GM12878 (cell line): ENCODE results near the gene WWC2. TPM values are rescaled to one million over a fixed set of nuclear protein-coding genes. Genes with fewer than 3 reads are reported as not detected.

Source experiments
- ATAC-seq: fragments of 200-7000 bp; cut with Tn5 transposase; 3 replicates; pipeline ENCODE4 v1.9.1; 2020; ENCODE audit warnings: mild to moderate bottlenecking, moderate library complexity
- BruUV-seq: library from RNA; stranded (reverse); fragments of 400-500 nt; replicated peaks from 2 replicates; lab custom pipeline; 2021; lab: Mats Ljungman, UMichigan
- CTCF ChIA-PET: fragments of 300-600 bp; sonication (Branson Sonifier 250); formaldehyde crosslinking; extraction: SDS; loops from one replicate; lab custom pipeline; 2021; ENCODE audit warnings: inconsistent platforms; lab: Yijun Ruan, JAX
- POLR2A ChIA-PET: fragments of 350-600 bp; formaldehyde crosslinking; extraction: SDS; loops from one replicate; lab custom pipeline; 2021; ENCODE audit warnings: inconsistent platforms; lab: Charles Lee
- RAD21 ChIA-PET: fragments of 300-600 bp; sonication (Branson Sonifier 250); formaldehyde crosslinking; loops from one replicate; lab custom pipeline; 2023; ENCODE audit warnings: antibody characterized with exemption; ENCODE audit not compliant: unreplicated experiment; lab: Charles Lee
- SMC1A ChIA-PET: fragments of 300-600 bp; sonication (Branson Sonifier 250); formaldehyde crosslinking; loops from one replicate; lab custom pipeline; 2023; ENCODE audit not compliant: unreplicated experiment, uncharacterized antibody; lab: Charles Lee
- DNase-seq: peaks from one replicate; pipeline ENCODE4 v3.0.0-alpha.2; 2011; ENCODE audit warnings: low read depth, low spot score
- FAIRE-seq: peaks from 3 replicates; lab custom pipeline; 2011; peaks lifted over from hg19 to GRCh38; lab: Jason Lieb, UNC
- H2AFZ ChIP-seq: 2 replicates; pipeline ENCODE4 v1.6.0; 2011; ENCODE audit warnings: low read depth, low read length, control low read depth; ENCODE audit not compliant: control insufficient read depth
- H3K27ac ChIP-seq: 2 replicates; pipeline ENCODE4 v1.5.1; 2011; ENCODE audit warnings: control low read depth; ENCODE audit not compliant: control insufficient read depth, insufficient read depth
- H3K27me3 ChIP-seq, 2 experiments: replicated peaks in 1 of 2; 2 replicates each; pipeline versions ENCODE4 v1.6.0 to v1.6.1; 2011; ENCODE audit warnings: low read length in 1 of 2; ENCODE audit not compliant: control insufficient read depth in 2 of 2, insufficient read depth in 2 of 2
- H3K36me3 ChIP-seq, 2 experiments: 2 replicates each; pipeline ENCODE4 v1.5.1; 2011; ENCODE audit warnings: low read length in 1 of 2; ENCODE audit not compliant: control insufficient read depth in 2 of 2, insufficient read depth in 2 of 2
- H3K4me1 ChIP-seq: 2 replicates; pipeline ENCODE4 v1.6.1; 2011; ENCODE audit warnings: mild to moderate bottlenecking, low read length, moderate library complexity, mixed read lengths; ENCODE audit not compliant: control insufficient read depth, insufficient read depth
- H3K4me2 ChIP-seq: 2 replicates; pipeline ENCODE4 v1.6.0; 2011; ENCODE audit warnings: control low read depth; ENCODE audit not compliant: control insufficient read depth, insufficient read depth
- H3K4me3 ChIP-seq: fragments of 200-600 bp; sonication (generic); 2 replicates; pipeline ENCODE4 v1.5.1; 2016
- H3K79me2 ChIP-seq: 2 replicates; pipeline ENCODE4 v1.6.0; 2011; ENCODE audit warnings: low read length; ENCODE audit not compliant: control insufficient read depth, insufficient read depth
- H3K9ac ChIP-seq: 2 replicates; pipeline ENCODE4 v1.8.0; 2011; ENCODE audit warnings: low read length, control low read depth, mixed read lengths; ENCODE audit not compliant: control insufficient read depth, insufficient read depth
- H3K9me3 ChIP-seq: replicated peaks from 3 replicates; pipeline ENCODE4 v1.5.1; 2011; ENCODE audit warnings: mild to moderate bottlenecking, low read length; ENCODE audit not compliant: control insufficient read depth, insufficient read depth
- H4K20me1 ChIP-seq: 2 replicates; pipeline ENCODE4 v1.6.0; 2011; ENCODE audit not compliant: control insufficient read depth, insufficient read depth
- ATF7 ChIP-seq: fragments of 450-650 bp; IDR thresholded peaks from 2 replicates; pipeline ENCODE4 v1.6.1; 2016; ENCODE audit warnings: low read depth, mild to moderate bottlenecking
- BRCA1 ChIP-seq: IDR thresholded peaks from 2 replicates; pipeline ENCODE4 v1.6.1; 2011; ENCODE audit warnings: low read depth, low read length, improper control_type of control experiment
- CBX5 ChIP-seq: sonication (generic); IDR thresholded peaks from 2 replicates; pipeline ENCODE4 v1.6.1; 2016; ENCODE audit warnings: low read depth, moderate library complexity, mild to moderate bottlenecking, inconsistent platforms
- CTCF ChIP-seq, 3 experiments: IDR thresholded peaks in 2 of 3; conservative IDR thresholded peaks in 1 of 3; 2 replicates each; pipeline ENCODE4 v1.5.1; 2011; ENCODE audit warnings: low read depth in 3 of 3, low read length in 3 of 3, mild to moderate bottlenecking in 3 of 3, control low read depth in 2 of 3, moderate library complexity in 2 of 3, inconsistent platforms in 1 of 3, mixed read lengths in 1 of 3; ENCODE audit not compliant: control insufficient read depth in 2 of 3, insufficient read depth in 1 of 3; ENCODE audit errors: extremely low read depth in 1 of 3
- FOXM1 ChIP-seq: IDR thresholded peaks from 2 replicates; pipeline ENCODE4 v1.6.1; 2012; ENCODE audit warnings: low read depth, mild to moderate bottlenecking, inconsistent platforms, low read length, moderate library complexity
- POLR2AphosphoS2 ChIP-seq: IDR thresholded peaks from 2 replicates; pipeline ENCODE4 v1.6.1; 2011; ENCODE audit warnings: low read depth, mild to moderate bottlenecking, low read length, improper control_type of control experiment, moderate library complexity
- RBBP5 ChIP-seq: fragments of 200-600 bp; sonication (generic); conservative IDR thresholded peaks from 2 replicates; pipeline ENCODE4 v1.6.1; 2016
- RELA ChIP-seq: fragments of 450-650 bp; IDR thresholded peaks from 2 replicates; pipeline ENCODE4 v1.8.0; 2014; ENCODE audit warnings: borderline replicate concordance; ENCODE audit not compliant: partially characterized antibody
- SUPT20H ChIP-seq: IDR thresholded peaks from 2 replicates; pipeline ENCODE4 v1.6.1; 2011; ENCODE audit warnings: low read depth, mild to moderate bottlenecking, low read length, moderate library complexity, borderline replicate concordance; ENCODE audit not compliant: control insufficient read depth
- WRNIP1 ChIP-seq: IDR thresholded peaks from 2 replicates; pipeline ENCODE4 v1.6.1; 2011; ENCODE audit warnings: low read depth, low read length, improper control_type of control experiment, borderline replicate concordance
- ZBTB33 ChIP-seq: fragments of 450-650 bp; IDR thresholded peaks from 2 replicates; pipeline ENCODE4 v1.6.1; 2017; ENCODE audit warnings: mild to moderate bottlenecking
- ZNF207 ChIP-seq: fragments of 450-650 bp; IDR thresholded peaks from 2 replicates; pipeline ENCODE4 v1.6.1; 2014; ENCODE audit warnings: antibody characterized with exemption, mild to moderate bottlenecking, borderline replicate concordance
- ZNF592 ChIP-seq: fragments of 450-650 bp; IDR thresholded peaks from 2 replicates; pipeline ENCODE4 v1.6.1; 2017; ENCODE audit warnings: mild to moderate bottlenecking, moderate library complexity
- WGBS: methylation state at CpG from one replicate; pipeline ENCODE4 v1.1.6; 2016; ENCODE audit warnings: low lambda C conversion rate; ENCODE audit not compliant: insufficient replicate concordance, insufficient coverage; ENCODE audit errors: missing lambda C conversion rate; 5-methylcytosine and 5-hydroxymethylcytosine counted together
- in situ Hi-C: fragments of 300-500 bp; cut with MboI; formaldehyde crosslinking; loops from 9 replicates; pipeline ENCODE4 v1.14.3; 2018; ENCODE audit warnings: mixed read lengths
- intact Hi-C: fragments of 100-400 bp; cut with micrococcal nuclease; formaldehyde crosslinking; loops from one replicate; pipeline ENCODE4 v1.14.2; 2022; ENCODE audit not compliant: unreplicated experiment
- polyA plus RNA-seq, 11 experiments: library from polyadenylated mRNA; depleted of rRNA in 4 of 11; unstranded in 6 of 11; stranded (reverse) in 5 of 11; fragments of >200 nt; fragmentation: Nextera tagmentation in 4 of 11; fragmentation: Illumina TruSeq in 1 of 11; extraction: Ambion mirVana in 4 of 11; extraction: Trizol in 1 of 11; gene quantifications; 1 replicate in 1 of 11; 2 replicates in 10 of 11; pipeline versions ENCODE4 v1.2.1 to v1.2.3, GENCODE V29; 2011 to 2016; ENCODE audit warnings: inconsistent platforms in 2 of 11, missing spikeins in 2 of 11, low read depth in 1 of 11
- total RNA-seq, 4 experiments: library from RNA; depleted of rRNA in 3 of 4; stranded (reverse); fragments of >200 nt in 3 of 4; fragmentation: Illumina TruSeq in 1 of 4; extraction: Trizol in 1 of 4; gene quantifications; 2 replicates each; pipeline versions ENCODE4 v1.2.1 to v1.2.3, GENCODE V29; 2013 to 2021
- TF ChIP-seq, protein P1 (sequence below): fragments of 450-650 bp; IDR thresholded peaks from 2 replicates; pipeline ENCODE4 v1.6.1; 2016; ENCODE audit warnings: mild to moderate bottlenecking

Gene WWC2
- total and polyA plus RNA-seq, 10 of the 15 experiments (the other 5 are each of a cell fraction or from before 2014, with no cell fraction given) = 0.02 to 0.72 (median 0.06) TPM; not detected in 3

DNA sequence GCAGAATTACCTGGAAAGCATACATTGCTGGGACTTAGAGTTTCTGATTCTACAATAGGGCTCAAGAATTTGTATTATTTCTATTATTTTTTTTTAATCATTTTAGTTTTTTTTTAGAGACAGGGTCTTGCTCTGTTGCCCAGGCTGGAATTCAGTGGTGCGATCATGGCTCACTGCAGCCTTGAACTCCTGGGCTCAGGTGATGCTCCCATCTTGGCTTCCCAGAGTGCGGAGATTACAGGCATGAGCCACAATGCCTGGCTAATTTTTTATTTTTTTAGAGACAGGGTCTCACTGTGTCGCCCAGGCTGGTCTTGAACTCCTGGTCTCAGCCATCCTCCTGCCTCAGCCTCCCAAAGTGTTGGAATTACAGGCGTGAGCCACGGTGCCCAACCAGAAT lies 92.6 kb downstream of the WWC2 start (continued):
- TF ChIP-seq ZBTB33 (no peak), ZNF592 (no peak), BRCA1 (no peak)
- TF ChIP-seq, all 136 proteins: peak for 0

DNA sequence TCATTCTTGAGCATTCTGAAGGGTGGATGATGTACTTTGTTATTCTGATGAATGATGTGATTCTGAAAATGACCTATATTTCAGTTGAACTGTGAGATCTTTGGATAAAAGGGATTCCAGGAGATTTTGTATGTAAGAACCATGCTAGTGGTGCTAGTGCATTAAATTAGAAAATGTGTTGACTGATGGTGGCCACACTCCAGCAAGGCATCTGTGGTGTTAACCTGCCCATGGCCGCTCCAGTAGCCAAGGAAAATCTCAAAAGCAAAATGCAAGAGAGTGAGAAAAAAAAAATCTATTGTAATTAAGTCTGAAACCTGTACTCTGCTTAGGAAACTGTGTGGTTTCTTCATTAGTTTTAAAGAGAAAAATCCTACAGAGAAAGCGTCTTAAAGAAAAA lies 93.5 kb downstream of the WWC2 start:
- H3K27me3 ChIP-seq = no peaks in the 10 kb centered on the region; a peak in 2 of 4 replicates
- H2AFZ ChIP-seq = no peak overlapping the region
- BruUV-seq = no TSS peak
- no peaks in the 10 kb centered on the region for H3K79me2 ChIP-seq
- ChIA-PET CTCF (no interaction called here), POLR2A (no interaction called here), RAD21 (no interaction called here), SMC1A (no interaction called here)
- no peaks in the 10 kb centered on the region for H3K9me3 ChIP-seq
- ATAC-seq (no peak), DNase-seq (no peak), FAIRE-seq (no peak)
- no peak overlapping the region for H3K4me2 ChIP-seq
- no peaks in the 10 kb centered on the region for H3K36me3 ChIP-seq
- in situ Hi-C loops (no loop called here), intact Hi-C loops (no loop called here)
- H3K4me3 ChIP-seq = no peak overlapping the region
- no peak overlapping the region for H3K27ac ChIP-seq
- no peak overlapping the region for H3K9ac ChIP-seq
- no peaks in the 10 kb centered on the region for H3K4me1 ChIP-seq
- no peaks in the 10 kb centered on the region for H4K20me1 ChIP-seq
- WGBS = 3% methylated on average over 2 of the region's 2 CpGs
- TF ChIP-seq POLR2AphosphoS2 (no peak), RBBP5 (no peak), CBX5 (no peak), ATF7 (no peak), FOXM1 (no peak), CTCF (IDR thresholded peaks at IDR 0.05 in 2 of 3, conservative IDR thresholded peaks at IDR 0.05 in 1 of 3; ENCODE audit: control insufficient read depth in 2 of 3, extremely low read depth in 1 of 3, insufficient read depth in 1 of 3, low read depth in 3 of 3, low read length in 3 of 3) (no peak), SUPT20H (no peak), WRNIP1 (no peak), ZNF207 (no peak), RELA (no peak)
- TF ChIP-seq, protein P1, sequence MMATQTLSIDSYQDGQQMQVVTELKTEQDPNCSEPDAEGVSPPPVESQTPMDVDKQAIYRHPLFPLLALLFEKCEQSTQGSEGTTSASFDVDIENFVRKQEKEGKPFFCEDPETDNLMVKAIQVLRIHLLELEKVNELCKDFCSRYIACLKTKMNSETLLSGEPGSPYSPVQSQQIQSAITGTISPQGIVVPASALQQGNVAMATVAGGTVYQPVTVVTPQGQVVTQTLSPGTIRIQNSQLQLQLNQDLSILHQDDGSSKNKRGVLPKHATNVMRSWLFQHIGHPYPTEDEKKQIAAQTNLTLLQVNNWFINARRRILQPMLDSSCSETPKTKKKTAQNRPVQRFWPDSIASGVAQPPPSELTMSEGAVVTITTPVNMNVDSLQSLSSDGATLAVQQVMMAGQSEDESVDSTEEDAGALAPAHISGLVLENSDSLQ = no peak
